GDM1 (cell line): ENCODE results near the gene SLC2A4RG.
"Not testable (repeated sequence)": the region's sequence is repeated elsewhere in the genome, so short reads cannot be mapped to it uniquely, and the experiment has no call there.

Experiments
- DNase-seq: peaks from one replicate; lab custom pipeline; 2025; lab: John Stamatoyannopoulos, UW

Gene SLC2A4RG

DNA sequence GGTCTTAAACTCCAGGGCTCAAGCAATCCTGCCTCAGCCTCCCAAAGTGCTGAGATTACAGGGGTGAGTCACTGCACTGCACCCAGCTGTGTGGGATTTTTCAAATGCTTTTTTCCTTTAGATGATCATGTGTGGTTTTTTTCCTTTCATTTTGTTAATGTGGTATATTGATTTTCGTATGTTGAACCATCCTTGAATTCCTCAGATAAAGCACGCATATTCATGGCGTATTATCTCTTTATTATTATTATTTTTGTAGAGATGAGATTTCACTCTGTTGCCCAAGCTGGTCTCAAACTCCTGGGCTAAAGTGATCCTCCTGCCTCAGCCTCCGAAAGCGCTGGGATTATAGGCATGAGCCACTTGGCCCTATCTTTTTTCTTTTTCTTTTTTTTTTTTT, 24.7 kb upstream of the SLC2A4RG start:
- no peak for DNase-seq

DNA sequence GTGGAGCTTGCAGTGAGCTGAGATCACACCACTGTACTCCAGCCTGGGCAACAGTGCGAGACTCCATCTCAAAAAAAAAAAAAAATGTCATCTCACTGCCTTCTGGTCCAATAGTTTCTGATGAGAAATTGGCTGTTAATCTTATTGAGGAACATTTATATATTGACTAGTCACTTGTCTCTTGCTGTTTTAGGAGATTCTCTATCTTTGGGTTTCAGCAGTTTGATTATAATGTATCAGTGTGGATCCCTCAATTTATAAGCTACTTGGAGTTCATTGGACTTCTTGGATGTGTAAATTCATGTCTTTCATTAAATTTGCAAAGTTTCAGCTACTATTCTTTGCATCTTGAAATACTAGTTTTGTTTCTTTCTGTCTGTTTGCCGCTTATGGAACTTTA, 20.6 kb upstream of the SLC2A4RG start:
- DNase-seq: no peak

DNA sequence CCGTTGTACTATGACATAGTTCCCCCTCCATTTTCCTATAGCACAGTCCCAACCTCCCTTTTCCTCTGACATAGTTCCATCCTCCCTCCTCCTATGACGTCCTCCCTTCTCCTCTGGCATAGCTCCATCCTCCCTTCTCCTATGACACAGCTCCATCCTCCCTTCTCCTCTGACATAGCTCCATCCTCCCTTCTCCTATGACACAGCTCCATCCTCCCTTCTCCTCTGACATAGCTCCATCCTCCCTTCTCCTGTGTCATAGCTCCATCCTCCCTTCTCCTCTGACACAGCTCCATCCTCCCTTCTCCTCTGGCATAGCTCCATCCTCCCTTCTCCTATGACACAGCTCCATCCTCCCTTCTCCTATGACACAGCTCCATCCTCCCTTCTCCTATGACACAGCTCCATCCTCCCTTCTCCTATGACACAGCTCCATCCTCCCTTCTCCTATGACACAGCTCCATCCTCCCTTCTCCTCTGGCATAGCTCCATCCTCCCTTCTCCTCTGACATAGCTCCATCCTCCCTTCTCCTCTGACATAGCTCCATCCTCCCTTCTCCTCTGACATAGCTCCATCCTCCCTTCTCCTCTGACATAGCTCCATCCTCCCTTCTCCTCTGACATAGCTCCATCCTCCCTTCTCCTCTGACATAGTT, 16.5 kb upstream of the SLC2A4RG start:
- DNase-seq: not testable (repeated sequence)

DNA sequence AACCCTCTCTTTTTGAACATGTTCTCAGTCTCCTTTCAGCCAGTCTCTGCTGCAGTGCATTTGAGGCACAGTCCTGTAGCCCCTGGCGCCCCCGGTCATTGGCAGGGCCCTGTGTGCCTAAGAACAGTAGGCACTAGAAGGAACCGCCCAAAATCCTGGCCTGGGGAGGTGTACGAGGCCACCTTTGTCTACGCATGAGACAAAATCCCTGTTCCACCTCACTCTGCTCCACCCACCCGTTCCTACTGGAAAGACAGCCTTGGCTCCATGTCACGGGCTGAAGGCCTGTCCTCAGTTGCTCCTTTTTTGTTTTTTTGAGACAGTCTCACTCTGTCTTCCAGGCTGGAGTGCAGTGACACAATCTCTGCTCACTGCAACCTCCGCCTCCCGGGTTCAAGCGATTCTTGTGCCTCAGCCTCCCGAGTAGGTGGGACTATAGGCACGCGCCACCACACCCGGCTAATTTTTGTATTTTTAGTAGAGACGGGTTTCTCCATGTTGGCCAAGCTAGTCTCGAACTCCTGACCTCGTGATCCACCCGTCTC, 9.3 kb upstream of the SLC2A4RG start:
- not testable (repeated sequence) for DNase-seq

DNA sequence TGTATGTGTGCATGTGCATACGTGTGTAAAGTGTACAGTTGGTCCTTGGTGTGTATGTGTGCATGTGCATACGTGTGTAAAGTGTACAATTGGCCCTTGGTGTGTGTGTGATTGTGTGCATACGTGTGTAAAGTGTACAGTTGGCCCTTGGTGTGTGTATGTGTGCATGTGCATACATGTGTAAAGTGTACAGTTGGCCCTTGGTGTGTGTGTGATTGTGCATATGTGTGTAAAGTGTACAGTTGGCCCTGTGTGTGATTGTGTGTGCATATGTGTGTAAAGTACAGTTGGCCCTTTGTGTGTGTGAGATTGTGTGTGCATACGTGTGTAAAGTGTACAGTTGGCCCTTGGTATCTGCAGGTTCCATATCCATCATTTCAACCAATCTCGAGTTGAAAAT, 8.2 kb upstream of the SLC2A4RG start:
- DNase-seq: no peak

DNA sequence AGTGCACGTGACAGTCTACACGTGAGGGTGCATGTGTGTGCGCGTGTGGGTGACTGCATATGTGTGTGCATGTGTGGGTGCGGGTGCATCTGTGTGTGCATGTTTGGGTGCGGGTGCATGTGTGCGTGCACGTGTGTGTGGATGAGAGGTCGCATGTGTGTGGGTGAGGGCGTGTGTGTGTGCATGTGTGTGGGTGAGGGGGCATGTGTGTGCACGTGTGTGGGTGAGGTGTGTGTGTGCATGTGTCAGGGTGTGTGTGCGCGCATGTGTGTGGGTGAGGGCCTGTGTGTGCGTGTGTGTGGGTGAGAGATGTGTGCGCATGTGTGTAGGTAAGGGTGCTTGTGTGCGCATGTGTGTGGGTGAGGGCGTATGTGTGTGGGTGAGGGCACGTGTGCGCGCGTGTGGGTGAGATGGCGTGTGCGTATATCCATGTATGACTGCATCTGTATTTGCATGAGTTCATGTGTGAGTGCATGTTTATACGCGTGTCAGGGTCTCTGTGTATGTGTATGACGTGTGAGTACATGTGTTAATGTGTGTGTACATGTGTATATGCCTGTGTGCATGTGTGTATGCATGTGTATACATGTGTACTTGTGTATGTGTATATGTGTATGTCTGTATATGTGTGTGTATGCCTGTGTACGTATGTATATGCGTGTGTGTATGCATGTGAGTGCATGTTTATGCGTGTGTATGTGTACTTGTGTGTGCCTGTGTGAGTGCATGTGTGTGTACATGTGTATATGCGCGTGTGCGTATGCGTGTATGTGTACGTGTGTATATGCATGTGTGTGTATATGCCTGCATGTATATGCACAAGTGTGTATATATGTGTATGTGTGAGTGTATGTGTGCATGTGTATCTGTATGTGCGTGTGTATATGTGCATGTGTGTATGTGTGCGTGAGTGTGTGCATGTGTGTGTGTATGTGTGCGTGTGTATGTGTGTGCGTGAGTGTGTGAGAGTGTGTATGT, 7.2 kb upstream of the SLC2A4RG start:
- DNase-seq: no peak

DNA sequence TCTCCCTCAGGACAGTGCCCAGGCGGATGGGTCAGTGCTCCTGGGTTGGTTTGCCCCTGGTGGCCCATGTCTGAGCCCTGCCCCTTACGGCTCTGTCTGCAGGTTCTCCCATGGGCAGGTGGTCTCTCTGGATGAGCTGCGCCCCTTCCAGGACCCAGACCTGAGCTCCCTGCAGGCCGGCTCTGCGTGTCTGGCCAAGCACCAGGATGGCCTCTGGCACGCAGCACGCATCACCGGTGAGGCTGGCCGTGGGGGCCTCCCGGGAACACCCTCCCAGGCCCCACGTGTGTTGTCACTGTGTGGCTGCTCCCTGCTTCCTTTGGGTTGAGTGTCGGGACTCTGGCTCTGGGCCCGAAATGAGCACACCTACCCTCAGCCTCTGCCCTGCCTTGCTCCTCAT, 6.5 kb upstream of the SLC2A4RG start:
- DNase-seq: no peak

DNA sequence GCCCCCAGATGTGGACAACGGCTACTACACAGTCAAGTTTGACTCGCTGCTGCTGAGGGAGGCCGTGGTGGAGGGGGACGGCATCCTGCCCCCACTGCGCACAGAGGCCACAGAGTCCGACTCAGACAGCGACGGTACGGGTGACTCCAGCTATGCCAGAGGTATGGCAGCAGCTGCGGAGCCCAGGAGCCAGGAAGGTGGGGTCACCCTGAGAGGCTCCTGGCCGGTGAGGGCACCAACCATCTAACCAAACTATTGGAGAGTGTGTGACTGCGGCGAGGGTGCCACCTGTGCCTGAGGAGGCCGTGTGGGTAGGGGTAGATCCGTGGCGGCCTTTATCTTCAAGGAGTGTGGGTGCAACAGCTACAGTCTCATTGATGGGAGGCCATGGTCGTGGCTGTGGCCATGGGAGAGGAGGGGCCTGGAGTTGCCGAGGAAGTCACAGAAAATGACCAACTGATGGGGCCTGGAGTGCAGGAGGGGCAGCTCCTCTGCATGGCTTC, 5.9 kb upstream of the SLC2A4RG start:
- DNase-seq: no peak

DNA sequence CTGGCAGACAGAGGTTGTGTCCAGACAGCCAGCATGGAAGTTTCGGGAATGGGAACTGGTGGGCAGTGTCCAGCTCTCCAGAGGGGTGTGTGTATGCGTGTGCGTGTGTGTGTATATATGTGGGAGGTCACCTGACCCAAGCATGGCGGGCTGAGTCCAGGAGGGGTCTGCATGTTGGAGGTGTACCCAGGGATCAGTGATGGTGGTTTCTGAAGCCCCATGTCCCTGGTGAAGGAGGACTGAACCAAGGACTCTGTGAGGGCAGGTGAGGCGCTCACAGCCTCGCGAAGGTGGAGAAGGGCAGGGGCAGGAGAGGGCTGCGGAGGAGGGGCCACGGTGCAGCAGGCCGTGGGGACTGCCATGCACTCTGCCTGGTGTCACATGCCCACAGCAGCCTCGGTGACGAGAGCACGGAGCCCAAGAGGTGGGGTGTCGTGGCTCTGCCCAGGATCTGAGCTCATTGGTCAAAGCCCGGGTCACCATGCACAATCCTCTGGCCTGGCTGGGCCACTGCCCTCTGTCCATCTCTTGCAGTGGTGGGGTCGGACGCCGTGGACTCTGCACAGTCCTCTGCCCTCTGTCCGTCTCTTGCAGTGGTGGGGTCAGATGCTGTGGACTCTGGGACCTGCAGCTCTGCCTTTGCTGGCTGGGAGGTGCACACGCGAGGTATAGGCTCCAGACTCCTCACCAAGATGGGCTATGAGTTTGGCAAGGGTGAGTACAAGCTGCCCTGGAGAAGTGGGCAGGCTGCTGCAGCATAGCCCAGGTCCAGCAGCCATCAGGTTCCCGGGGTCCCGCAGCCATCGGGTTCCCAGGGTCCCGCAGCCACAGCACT, 5.2 kb upstream of the SLC2A4RG start:
- no peak for DNase-seq

DNA sequence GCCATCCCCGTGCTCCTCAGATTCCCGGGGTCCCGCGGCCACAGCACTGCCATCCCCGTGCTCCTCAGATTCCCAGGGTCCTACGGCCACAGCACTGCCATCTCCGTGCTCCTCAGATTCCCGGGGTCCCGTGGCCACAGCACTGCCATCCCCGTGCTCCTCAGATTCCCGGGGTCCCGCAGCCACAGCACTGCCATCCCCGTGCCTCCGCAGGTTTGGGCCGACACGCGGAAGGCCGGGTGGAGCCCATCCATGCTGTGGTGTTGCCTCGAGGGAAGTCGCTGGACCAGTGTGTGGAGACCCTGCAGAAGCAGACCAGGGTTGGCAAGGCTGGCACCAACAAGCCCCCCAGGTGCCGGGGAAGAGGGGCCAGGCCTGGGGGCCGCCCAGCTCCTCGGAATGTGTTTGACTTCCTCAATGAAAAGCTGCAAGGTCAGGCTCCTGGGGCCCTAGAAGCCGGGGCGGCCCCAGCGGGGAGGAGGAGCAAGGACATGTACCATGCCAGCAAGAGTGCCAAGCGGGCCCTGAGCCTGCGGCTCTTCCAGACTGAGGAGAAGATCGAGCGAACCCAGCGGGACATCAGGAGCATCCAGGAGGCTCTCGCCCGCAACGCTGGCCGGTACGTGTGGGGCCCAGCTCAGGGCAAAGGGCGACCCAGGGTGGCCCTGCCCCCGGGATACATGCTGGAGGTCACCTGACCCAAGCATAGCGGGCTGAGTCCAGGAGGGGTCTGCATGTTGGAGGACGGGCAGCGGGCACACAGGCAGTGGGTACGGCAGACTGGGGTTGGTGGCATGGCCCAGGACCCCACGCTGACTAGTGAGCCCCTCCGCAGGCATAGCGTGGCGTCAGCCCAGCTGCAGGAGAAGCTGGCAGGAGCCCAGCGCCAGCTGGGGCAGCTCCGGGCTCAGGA, 4.4 kb upstream of the SLC2A4RG start:
- DNase-seq: no peak

DNA sequence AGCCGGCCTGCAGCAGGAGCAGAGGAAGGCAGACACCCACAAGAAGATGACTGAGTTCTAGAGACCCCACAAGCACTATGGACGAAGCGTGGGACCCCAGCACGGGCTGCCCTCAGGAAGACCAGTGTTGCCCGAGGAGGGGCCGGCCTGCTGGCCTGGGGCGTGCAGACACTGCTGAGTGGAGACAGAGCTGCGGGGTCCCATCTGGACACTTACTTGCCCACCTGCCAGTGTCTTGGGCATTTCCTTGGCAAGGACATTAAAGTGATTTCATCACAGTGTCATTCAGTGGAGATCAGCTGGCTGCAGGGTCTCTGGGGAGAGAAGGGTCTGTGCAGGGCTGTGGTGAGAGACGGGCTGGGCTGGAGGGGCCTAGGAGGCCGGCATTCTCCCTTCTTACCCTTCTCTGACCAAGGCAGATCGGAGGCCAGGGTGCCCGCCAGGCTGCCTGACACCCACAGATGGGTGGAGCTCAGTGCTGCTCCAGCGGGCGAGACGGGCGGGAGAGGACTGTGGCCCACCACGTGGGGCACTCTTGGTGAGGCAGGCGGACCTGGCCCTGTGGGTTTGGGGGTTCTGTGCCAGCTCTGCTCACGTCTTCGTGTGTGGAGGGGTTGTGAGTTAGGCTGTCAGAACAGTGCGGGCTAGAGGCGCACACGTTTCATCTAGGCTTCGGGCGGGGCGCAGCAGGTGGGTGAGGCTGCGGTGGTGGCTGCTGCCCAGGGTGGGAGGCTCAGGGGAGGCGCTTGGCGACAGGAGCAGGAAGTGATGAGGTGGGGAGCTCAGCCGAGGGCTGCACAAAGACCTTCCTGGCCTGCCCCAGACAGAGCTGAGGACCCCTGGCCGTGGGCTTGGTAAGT, 3.5 kb upstream of the SLC2A4RG start, which contains the start of gene LIME1:
Gene LIME1, plus strand, starts transcription at position 806 of the 860 bp plus-strand sequence. CDS start 886 bp downstream, outside the sequence.
- DNase-seq: no peak

DNA sequence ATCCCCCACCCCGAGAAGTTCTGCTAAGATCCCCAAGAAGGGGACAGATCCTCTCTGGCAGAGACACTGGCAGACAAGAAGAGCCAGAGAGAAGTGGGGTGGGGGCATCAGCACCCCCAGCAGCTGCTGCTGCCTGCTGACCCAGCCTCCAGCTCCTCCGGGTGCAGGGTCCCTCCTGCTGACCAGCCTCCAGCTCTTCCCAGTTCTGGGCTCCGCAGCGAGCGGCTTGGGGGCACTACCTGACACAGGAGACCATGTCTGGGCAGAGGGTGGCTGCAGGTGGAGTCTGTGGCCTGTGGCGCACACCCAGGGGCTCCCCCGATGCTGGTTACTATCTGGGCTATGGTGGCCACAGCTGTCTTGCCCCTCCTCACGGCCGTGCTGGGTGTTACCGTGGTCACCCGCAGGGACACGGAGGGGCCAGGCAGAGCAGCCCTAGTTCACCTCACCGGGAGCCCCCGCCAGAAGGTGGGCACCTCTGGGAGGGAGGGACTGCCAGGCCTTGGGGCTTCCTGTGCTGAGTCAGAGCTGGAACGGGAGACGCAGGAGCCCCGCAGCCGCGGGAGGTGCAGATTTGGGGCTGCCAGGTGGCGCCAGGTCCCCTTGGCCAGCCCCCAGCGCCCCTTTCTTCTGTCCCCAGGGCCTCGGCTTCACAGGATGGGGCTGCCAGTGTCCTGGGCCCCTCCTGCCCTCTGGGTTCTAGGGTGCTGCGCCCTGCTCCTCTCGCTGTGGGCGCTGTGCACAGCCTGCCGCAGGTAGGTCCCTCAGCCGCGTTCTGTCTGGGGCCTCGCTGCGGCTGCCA, 2.5 kb upstream of the SLC2A4RG start:
- no peak for DNase-seq

DNA sequence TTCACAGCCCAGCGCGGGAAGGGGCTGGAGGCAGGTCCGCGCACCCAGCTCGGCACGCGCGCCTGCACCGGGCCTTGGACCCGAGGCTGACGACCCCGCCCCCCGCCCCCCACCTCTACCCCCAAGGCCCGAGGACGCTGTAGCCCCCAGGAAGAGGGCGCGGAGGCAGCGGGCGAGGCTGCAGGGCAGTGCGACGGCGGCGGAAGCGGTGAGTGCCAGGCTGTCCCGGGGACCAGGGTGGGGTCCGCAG, 2.0 kb upstream of the SLC2A4RG start:
- no peak for DNase-seq

DNA sequence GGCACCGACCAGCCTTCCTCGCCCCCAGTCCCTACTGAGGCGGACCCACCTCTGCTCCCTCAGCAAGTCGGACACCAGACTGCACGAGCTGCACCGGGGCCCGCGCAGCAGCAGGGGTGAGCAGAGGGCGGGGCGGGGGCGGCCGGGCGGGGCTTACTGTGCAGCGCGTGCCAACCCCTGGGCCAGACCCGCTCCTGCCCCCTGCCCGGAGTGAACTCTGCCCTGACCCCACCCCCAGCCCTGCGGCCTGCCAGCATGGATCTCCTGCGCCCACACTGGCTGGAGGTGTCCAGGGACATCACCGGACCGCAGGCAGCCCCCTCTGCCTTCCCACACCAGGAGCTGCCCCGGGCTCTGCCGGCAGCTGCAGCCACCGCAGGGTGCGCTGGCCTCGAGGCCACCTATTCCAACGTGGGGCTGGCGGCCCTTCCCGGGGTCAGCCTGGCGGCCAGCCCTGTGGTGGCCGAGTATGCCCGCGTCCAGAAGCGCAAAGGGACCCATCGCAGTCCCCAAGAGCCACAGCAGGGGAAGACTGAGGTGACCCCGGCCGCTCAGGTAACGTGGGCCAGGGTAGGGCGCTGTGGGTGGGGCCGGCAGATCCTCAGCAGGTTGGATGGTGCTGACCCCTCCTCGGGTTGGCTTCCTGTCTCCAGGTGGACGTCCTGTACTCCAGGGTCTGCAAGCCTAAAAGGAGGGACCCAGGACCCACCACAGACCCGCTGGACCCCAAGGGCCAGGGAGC, 1.5 kb upstream of the SLC2A4RG start:
- DNase-seq: no peak

DNA sequence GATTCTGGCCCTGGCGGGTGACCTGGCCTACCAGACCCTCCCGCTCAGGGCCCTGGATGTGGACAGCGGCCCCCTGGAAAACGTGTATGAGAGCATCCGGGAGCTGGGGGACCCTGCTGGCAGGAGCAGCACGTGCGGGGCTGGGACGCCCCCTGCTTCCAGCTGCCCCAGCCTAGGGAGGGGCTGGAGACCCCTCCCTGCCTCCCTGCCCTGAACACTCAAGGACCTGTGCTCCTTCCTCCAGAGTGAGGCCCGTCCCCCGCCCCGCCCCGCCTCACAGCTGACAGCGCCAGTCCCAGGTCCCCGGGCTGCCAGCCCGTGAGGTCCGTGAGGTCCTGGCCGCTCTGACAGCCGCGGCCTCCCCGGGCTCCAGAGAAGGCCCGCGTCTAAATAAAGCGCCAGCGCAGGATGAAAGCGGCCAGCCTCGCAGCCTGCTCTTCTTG, 868 bp upstream of the SLC2A4RG start:
- DNase-seq: no peak

DNA sequence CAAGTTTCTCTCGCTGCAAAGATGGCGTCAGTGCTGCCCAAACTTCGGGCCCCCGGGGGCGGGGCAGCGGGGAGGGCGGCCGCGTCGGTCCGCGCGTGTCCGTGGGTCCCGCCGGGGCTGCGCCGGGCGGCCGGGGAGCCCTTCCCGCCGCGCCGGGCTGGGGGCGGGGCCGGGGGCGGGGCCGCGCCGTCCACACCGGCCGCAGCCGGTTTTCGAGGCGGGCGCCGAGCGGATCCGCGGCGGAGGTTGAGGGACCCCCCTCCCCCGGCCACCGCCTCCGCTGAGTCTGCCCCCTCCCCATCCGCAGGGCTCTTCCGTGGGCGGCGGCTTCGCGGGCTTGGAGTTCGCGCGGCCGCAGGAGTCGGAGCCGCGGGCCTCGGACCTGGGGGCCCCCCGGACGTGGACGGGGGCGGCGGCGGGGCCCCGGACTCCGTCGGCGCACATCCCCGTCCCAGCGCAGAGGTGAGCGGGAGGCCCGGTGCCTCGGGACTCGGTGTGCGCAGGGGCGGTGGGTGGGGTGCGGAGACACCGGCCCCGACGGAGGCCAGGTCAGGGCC, 572 bp downstream of the SLC2A4RG start:
- DNase-seq: peak; percentile 45

DNA sequence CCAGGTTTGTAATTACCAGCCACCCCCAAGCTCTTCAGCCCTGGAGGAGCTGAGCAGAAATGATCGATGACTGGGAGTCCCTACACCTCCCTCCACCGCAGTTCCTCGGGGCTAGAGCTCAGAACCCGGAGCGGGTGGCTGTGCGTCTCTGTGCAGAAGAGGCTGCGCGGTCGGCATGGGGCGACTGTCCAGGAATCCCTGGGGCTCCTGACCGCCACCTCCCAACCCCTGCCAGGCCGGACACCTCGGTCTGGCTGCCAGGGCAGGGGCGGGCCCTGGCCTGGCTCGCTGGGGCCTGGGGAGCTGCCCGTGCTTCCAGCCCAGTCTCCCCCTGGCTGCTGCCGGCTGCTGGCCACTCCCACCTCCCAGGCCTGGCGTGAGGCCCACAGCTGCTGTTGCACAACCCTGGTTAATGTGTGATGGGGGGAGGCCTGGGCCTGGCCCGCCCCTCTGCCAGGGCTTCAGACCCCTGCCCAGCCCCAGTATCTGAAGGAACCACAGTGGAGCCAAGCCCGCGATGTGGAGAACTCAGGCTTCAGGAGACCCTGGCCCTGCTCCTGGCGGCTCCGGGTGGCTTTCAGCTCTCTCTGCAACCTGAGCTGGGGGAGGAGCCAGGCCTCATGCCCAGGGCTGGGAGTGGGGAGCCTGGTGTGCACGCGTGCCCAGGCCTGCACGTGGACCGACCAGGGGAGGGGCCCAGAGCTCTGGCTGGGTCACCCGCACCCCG, 1.2 kb downstream of the SLC2A4RG start:
- peak; percentile 58 for DNase-seq

DNA sequence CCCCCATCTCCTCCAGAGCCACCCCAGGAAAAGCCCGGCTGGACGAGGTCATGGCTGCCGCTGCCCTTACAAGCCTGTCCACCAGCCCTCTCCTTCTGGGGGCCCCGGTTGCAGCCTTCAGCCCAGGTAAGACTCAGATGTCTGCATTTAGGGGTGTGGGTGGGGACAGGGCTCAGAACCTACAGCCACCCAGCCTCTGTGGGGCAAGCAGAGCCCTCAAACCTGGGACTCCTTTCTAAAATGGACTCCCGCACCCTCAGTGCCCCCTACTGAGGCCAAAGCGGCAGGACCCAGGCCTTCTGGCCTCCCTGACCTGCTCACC, 1.7 kb downstream of the SLC2A4RG start:
- DNase-seq: no peak
